Sigmoid colon (tissue), 3 donors: ENCODE measurements around the gene PLEKHA7.

Source experiments
- CTCF ChIP-seq, 4 experiments: fragments of 450-650 bp in 3 of 4; fragments of 200-600 bp in 1 of 4; IDR thresholded peaks; one replicate each; pipeline ENCODE4 v1.5.1; 2016 to 2019; ENCODE audit warnings: antibody characterized with exemption in 4 of 4, mild to moderate bottlenecking in 3 of 4, moderate library complexity in 2 of 4
- POLR2A ChIP-seq, 2 donors: fragments of 450-650 bp; IDR thresholded peaks; one replicate each; pipeline ENCODE4 v1.6.1; 2016; ENCODE audit warnings: antibody characterized with exemption in 2 of 2, mild to moderate bottlenecking in 2 of 2, moderate library complexity in 2 of 2

DNA sequence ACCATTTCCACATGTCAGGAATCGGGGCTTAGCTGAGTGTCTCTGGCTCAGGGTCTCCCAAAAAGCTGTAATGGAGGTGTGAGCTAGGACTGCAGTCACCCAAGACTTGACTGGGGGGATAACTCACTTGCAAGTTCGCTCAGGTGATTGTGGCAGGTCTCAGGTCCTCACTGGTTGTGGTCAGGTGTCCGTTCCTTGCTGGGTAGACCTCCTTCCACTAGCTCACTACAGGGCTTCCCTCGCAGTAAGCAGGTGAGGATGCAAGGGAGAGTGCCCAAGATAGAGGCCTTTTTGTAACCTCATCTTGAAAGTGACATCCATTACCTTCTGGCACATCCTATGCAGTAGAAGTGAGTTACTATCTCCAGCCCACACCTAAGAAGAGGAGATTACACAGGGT is 246.3 kb downstream of the PLEKHA7 start:
- TF ChIP-seq POLR2A (IDR thresholded peaks at IDR 0.05) (no peak), CTCF (IDR thresholded peaks at IDR 0.05) (no peak)
